ENCODE results near the gene CACNA2D4. TPM values are rescaled to one million over a fixed set of nuclear protein-coding genes. Genes with fewer than 3 reads are reported as not detected.

The CACNA2D4 gene
- total and polyA plus RNA-seq, 4 donors = 0.82 to 2.8 (median 1.3) TPM

DNA sequence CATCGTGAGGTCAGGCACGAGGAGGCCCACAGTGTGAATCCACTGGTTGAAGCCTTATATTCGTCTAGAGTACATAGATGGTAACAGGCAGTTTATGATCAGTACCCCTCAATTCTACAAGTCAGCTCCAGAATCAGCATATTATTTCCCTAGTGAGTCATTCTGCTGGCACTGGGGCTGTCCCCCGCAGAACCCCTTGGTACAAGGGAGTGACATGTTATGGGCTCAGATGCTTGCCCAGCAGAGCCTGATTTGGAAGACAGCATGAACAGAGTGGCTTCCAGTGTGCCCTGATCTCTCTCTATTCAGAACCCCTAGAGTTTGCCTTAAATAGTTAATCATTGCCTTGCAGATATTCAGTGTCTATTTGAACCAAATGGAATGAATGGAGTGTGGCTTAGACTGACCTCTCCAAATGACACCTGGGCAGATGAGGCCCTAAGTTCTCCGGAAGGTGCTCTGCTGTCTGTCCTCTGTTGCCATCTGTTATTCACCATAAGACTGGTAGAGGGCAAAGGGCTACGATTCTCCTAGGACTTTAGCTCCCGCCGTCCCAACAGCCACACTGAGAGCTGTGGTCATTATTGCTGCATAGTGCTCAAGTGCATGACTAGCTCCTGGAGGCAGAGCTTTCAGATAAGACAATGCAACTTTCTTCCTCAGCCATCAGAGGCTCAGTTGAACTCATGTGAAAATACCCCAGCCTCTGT, 41.1 kb downstream of the CACNA2D4 start:
- DNase-seq (ENCODE audit: low spot score) = peak; percentile 25
- H3K27ac ChIP-seq (ENCODE audit: low read depth in 1 of 2, low read length in 2 of 2) = no peak overlapping the region

GRCh38 chr12:1876086-1876485, 42.4 kb downstream of the CACNA2D4 start:
- Histone ChIP-seq H3K4me1 (ENCODE audit: control insufficient read depth in 4 of 4, insufficient read depth in 4 of 4, low read length in 3 of 4) (no peaks in the 10 kb centered on the region), H3K9ac (ENCODE audit: low read depth in 1 of 2, low read length in 2 of 2) (no peak overlapping the region), H3K27me3 (ENCODE audit: control insufficient read depth in 4 of 4, insufficient read depth in 4 of 4, low read length in 3 of 4) (peaks cover 0 to 2% (median 0%) of the 10 kb centered on the region in 4 donors), H3K9me3 (ENCODE audit: control insufficient read depth in 4 of 4, low read length in 3 of 4) (no peaks in the 10 kb centered on the region), H3K27ac (ENCODE audit: low read depth in 1 of 2, low read length in 2 of 2) (no peak overlapping the region), H3K36me3 (ENCODE audit: control insufficient read depth in 4 of 4, insufficient read depth in 3 of 4, low read depth in 1 of 4, low read length in 3 of 4) (no peaks in the 10 kb centered on the region), H3K4me3 (ENCODE audit: low read depth in 1 of 3, low read length in 3 of 3) (no peak overlapping the region)
- 85% methylated on average over 3 of the region's 3 CpGs for WGBS
- TF ChIP-seq FOXA1 (IDR thresholded peaks at IDR 0.05) = no peak
- TF ChIP-seq, protein P1, sequence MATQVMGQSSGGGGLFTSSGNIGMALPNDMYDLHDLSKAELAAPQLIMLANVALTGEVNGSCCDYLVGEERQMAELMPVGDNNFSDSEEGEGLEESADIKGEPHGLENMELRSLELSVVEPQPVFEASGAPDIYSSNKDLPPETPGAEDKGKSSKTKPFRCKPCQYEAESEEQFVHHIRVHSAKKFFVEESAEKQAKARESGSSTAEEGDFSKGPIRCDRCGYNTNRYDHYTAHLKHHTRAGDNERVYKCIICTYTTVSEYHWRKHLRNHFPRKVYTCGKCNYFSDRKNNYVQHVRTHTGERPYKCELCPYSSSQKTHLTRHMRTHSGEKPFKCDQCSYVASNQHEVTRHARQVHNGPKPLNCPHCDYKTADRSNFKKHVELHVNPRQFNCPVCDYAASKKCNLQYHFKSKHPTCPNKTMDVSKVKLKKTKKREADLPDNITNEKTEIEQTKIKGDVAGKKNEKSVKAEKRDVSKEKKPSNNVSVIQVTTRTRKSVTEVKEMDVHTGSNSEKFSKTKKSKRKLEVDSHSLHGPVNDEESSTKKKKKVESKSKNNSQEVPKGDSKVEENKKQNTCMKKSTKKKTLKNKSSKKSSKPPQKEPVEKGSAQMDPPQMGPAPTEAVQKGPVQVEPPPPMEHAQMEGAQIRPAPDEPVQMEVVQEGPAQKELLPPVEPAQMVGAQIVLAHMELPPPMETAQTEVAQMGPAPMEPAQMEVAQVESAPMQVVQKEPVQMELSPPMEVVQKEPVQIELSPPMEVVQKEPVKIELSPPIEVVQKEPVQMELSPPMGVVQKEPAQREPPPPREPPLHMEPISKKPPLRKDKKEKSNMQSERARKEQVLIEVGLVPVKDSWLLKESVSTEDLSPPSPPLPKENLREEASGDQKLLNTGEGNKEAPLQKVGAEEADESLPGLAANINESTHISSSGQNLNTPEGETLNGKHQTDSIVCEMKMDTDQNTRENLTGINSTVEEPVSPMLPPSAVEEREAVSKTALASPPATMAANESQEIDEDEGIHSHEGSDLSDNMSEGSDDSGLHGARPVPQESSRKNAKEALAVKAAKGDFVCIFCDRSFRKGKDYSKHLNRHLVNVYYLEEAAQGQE (IDR thresholded peaks at IDR 0.05) = no peak
- TF ChIP-seq RAD21 (IDR thresholded peaks at IDR 0.05) = no peak
- no peak for TF ChIP-seq HNF4A (conservative IDR thresholded peaks at IDR 0.05)
- no peak for TF ChIP-seq RXRA (IDR thresholded peaks at IDR 0.05)
- no peak for TF ChIP-seq EGR1 (IDR thresholded peaks at IDR 0.05; ENCODE audit: low read depth in 2 of 2)
- no peak for TF ChIP-seq NR2F2 (IDR thresholded peaks at IDR 0.05)
- no peak for TF ChIP-seq FOXA2 (IDR thresholded peaks at IDR 0.05)
- no peak for TF ChIP-seq YY1 (IDR thresholded peaks at IDR 0.05)
- TF ChIP-seq, protein P2, sequence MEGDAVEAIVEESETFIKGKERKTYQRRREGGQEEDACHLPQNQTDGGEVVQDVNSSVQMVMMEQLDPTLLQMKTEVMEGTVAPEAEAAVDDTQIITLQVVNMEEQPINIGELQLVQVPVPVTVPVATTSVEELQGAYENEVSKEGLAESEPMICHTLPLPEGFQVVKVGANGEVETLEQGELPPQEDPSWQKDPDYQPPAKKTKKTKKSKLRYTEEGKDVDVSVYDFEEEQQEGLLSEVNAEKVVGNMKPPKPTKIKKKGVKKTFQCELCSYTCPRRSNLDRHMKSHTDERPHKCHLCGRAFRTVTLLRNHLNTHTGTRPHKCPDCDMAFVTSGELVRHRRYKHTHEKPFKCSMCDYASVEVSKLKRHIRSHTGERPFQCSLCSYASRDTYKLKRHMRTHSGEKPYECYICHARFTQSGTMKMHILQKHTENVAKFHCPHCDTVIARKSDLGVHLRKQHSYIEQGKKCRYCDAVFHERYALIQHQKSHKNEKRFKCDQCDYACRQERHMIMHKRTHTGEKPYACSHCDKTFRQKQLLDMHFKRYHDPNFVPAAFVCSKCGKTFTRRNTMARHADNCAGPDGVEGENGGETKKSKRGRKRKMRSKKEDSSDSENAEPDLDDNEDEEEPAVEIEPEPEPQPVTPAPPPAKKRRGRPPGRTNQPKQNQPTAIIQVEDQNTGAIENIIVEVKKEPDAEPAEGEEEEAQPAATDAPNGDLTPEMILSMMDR (IDR thresholded peaks at IDR 0.05; ENCODE audit: low read depth, low read length, missing input control) = no peak
- no peak for TF ChIP-seq TAF1 (conservative IDR thresholded peaks at IDR 0.05)
- TF ChIP-seq JUND (IDR thresholded peaks at IDR 0.05) = no peak
- TF ChIP-seq ZBTB33 (IDR thresholded peaks at IDR 0.05) = no peak
- TF ChIP-seq SP1 (IDR thresholded peaks at IDR 0.05) = no peak
- TF ChIP-seq ATF3 (IDR thresholded peaks at IDR 0.05) = no peak
- no peak for TF ChIP-seq HNF4G (IDR thresholded peaks at IDR 0.05)
- TF ChIP-seq GABPA (IDR thresholded peaks at IDR 0.05 in 1 of 2, conservative IDR thresholded peaks at IDR 0.05 in 1 of 2) = no peak
- no peak for DNase-seq (ENCODE audit: low spot score)

More for the DNA sequence above, 41.1 kb downstream of the CACNA2D4 start:
- TF ChIP-seq EGR1 (IDR thresholded peaks at IDR 0.05; ENCODE audit: low read depth in 2 of 2) (no peak), GABPA (IDR thresholded peaks at IDR 0.05 in 1 of 2, conservative IDR thresholded peaks at IDR 0.05 in 1 of 2) (no peak), HNF4G (IDR thresholded peaks at IDR 0.05) (no peak)
- 84% methylated on average over 8 of the region's 8 CpGs for WGBS
- Histone ChIP-seq H3K9me3 (ENCODE audit: control insufficient read depth in 4 of 4, low read length in 3 of 4) (no peaks in the 10 kb centered on the region), H3K27me3 (ENCODE audit: control insufficient read depth in 4 of 4, insufficient read depth in 4 of 4, low read length in 3 of 4) (peaks cover 0 to 2% (median 0%) of the 10 kb centered on the region in 4 donors), H3K9ac (ENCODE audit: low read depth in 1 of 2, low read length in 2 of 2) (no peak overlapping the region), H3K4me1 (ENCODE audit: control insufficient read depth in 4 of 4, insufficient read depth in 4 of 4, low read length in 3 of 4) (no peaks in the 10 kb centered on the region), H3K36me3 (ENCODE audit: control insufficient read depth in 4 of 4, insufficient read depth in 3 of 4, low read depth in 1 of 4, low read length in 3 of 4) (no peaks in the 10 kb centered on the region), H3K4me3 (ENCODE audit: low read depth in 1 of 3, low read length in 3 of 3) (no peak overlapping the region)
